ENCODE results near the gene MYDGF.

GRCh38 chr19:4676955-4677731 is 7.0 kb upstream of the MYDGF start:
- peak; percentile 21 for TF ChIP-seq CTCF (IDR thresholded peaks at IDR 0.05; ENCODE audit: insufficient read depth, low read depth, low read length)
- no peak for TF ChIP-seq EZH2 (IDR thresholded peaks at IDR 0.05; ENCODE audit: insufficient read depth, low read length)

All from astrocyte (in vitro differentiated cells and primary cell).